OCI-LY7 (cell line): ENCODE measurements around the gene PDE8B.

Experiments used
- EZH2phosphoT487 ChIP-seq: fragments of 200-600 bp; sonication (generic); IDR thresholded peaks from 2 replicates; pipeline ENCODE4 v1.6.1; 2018; ENCODE audit warnings: low read depth, borderline replicate concordance, mild to moderate bottlenecking, mixed run types, antibody characterized with exemption, low read length, moderate library complexity, mixed read lengths
- TF ChIP-seq, protein P1 (sequence below): fragments of 200-600 bp; sonication (generic); conservative IDR thresholded peaks from 2 replicates; pipeline ENCODE4 v1.5.1; 2014; ENCODE audit warnings: mild to moderate bottlenecking, antibody characterized with exemption, low read length, moderate library complexity, mixed read lengths

DNA sequence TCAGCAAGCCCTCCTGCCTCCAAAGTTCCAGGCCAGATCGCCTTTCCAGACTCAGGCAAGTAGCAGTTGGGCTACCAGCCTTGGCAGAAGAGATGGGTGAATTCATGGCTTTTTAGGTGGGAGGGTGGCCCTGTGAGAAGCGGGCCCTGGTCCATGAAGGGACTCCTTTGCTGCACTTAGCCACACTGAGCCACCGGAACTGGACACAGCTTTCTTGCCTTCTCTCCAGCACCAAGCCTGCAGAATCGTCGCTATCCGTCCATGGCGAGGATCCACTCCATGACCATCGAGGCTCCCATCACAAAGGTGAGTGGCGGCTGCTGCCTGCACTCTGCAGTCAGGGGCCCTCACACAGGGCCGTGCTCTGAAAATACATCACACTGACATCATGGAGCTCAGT lies 196.7 kb downstream of the PDE8B start:
- TF ChIP-seq, protein P1, sequence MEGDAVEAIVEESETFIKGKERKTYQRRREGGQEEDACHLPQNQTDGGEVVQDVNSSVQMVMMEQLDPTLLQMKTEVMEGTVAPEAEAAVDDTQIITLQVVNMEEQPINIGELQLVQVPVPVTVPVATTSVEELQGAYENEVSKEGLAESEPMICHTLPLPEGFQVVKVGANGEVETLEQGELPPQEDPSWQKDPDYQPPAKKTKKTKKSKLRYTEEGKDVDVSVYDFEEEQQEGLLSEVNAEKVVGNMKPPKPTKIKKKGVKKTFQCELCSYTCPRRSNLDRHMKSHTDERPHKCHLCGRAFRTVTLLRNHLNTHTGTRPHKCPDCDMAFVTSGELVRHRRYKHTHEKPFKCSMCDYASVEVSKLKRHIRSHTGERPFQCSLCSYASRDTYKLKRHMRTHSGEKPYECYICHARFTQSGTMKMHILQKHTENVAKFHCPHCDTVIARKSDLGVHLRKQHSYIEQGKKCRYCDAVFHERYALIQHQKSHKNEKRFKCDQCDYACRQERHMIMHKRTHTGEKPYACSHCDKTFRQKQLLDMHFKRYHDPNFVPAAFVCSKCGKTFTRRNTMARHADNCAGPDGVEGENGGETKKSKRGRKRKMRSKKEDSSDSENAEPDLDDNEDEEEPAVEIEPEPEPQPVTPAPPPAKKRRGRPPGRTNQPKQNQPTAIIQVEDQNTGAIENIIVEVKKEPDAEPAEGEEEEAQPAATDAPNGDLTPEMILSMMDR: no peak
- no peak for TF ChIP-seq EZH2phosphoT487
